GM18502 (cell line): ENCODE measurements around the gene SMCHD1.
A peak's percentile ranks its signal among the peaks of the same experiment; 100 is the strongest.

ENCODE experiments used
- ATAC-seq: cut with Tn5 transposase; IDR thresholded peaks from one replicate; pipeline ENCODE4 v1.9.1; 2021; ENCODE audit warnings: mild to moderate bottlenecking; ENCODE audit not compliant: unreplicated experiment, poor library complexity

SMCHD1 gene

DNA sequence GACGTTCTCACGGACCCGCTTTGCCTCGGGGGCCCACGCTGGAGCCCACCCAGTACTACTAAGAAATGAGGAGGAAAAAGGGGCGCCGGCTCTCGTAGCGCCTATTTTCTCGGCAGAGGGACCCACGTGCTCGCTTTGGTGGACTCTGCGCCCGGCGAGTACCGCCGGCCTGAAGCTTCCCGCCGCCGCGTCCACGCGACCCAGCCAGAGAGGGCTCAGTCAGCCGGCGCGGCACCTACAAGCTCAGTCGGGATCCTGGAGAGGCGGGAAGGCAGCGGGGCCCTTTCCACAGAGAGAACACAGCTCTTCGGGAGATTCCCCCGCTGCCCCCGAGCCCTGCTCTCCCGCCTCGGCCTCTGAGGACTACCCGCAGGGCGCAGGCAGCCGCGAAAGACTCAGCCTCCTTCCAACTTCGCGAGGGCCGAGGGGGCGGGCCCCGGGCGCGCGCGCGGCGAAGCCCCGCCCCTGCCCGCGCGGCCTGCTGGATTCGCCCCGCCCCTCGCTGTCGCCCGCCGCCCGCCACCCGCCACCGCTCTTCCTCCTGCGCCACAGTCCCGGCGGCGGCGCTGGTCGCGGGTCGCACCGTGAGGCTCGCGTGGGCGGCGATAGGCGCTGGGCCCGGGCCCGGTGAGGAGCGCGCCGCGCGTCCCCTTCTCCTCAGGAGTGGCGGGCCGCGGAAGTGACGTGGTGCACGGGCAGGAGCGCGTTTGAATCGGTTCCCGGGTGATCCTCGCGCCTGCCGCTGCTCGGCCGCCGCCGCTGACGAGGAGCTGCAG is at the start of gene SMCHD1:
Gene SMCHD1, plus strand, starts transcription at position 549 of the 776 bp plus-strand sequence. CDS start 350 bp downstream, outside the sequence.
- ATAC-seq = peak; percentile 68

DNA sequence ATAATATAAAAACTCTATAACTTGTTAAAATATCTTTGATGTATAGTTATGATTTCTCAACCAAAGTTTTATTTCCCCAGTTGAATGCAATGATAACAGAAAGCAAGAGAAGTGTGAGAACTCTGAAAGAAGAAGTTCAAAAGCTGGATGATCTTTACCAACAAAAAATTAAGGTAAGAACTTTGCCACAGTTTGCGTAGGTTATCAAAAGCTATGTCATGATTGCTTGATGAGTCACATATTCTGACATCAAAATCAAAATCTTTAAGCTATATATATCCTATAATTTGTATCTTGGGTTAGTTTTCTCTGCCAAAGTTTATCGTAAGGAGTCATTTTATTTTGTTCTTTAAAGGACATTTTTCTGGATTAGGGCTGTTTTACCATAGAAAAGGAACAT is 49.2 kb upstream of the SMCHD1 start:
- no peak for ATAC-seq

DNA sequence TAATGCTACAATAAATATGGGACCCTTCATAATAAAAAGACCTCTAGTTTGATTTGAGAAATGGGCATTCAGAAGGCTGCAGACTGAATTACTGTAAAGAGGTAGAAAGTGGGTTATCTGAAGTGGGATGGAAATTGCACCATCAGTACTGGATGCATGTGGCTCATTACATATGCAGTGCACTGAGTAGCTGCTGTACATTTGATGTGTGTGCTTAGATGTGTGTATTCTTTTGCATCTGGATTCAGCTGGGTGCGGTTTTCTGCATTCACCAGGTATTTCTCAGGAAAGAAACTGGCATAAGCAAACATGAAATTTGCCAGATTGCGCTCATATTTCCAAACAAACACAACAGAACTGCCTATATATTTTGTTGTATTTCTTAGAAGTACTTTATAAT is 45.9 kb upstream of the SMCHD1 start:
- ATAC-seq = no peak

DNA sequence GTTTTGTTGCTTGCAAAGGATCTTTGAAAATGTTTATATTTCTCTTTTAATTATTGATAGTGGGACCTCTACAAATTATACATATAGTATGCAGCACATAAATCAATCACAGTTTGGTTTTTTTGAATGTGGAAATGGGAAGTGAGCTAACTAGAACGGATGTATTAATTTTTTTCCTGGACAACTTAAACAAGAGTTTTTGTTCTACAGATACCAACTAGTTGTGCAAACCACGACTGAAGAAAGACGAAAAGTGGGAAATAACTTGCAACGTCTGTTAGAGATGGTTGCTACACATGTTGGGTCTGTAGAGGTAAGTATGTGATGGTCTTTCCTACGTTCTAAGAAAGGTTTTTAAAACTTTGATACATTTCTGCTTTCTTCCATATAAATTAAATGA is 45.0 kb upstream of the SMCHD1 start:
- no peak for ATAC-seq

DNA sequence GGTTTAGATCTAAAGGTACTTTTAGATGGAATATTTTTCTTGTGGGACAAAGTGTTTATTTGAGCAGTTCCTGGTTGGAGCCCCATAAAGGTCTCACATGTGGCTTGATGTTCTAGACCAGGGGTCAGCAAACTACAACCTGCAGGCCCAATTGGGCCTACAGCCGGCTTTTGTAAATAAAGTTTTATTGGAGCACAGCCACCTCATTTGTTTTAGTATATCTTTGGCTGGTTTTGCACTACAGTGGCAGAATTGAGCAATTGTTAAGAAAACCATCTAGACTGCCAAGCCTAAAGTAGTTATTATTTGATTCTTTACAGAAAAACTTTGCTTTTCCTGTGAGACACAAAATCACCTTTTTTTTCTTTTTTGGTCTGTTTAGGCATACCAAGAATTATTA is 42.5 kb upstream of the SMCHD1 start:
- ATAC-seq = no peak

DNA sequence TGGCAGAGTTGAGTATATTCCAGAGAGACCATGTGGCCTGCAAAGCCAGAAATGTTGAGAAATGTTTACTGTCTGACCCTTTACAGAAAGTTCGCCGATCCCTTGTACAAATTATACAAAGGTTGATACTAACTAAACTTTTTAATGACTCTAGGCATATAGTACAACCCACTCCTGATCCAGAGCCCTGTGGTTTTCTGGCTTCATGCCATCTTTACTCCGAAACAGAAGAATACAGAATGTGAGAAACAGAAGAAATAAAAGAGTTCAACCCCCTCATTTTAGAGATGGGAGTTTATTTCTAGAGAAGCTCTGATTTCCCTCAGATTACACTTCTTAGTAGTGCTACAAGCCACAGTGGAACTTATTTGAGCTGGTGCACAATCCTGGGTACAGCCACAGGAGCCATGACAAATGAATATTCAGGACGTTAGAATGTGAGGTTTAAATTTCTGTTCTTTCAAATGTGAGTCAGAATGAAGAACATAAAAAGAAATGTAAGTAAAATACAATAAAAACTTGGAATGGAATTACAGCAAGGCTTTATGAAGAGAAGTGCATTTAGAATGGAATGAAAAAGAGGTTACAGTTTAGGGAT is 38.0 kb upstream of the SMCHD1 start:
- ATAC-seq = no peak

DNA sequence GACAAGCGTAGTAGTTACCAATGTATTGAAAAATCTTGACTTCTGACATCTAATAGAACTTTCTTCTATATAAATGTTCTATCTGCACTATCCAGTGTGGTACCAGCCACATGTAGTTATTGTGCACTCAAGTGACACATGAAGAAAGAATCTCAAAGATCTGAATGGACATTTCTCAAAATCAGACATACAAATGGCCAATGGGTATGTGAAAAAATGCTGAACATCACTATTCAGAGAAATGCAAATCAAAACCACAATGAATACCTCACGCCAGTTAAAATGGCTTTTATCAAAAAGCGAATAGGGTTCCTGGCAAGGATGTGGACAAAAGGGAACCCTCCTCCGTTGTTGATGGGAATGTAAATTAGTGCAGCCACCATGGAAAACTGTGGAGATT is 37.5 kb upstream of the SMCHD1 start:
- ATAC-seq = no peak

DNA sequence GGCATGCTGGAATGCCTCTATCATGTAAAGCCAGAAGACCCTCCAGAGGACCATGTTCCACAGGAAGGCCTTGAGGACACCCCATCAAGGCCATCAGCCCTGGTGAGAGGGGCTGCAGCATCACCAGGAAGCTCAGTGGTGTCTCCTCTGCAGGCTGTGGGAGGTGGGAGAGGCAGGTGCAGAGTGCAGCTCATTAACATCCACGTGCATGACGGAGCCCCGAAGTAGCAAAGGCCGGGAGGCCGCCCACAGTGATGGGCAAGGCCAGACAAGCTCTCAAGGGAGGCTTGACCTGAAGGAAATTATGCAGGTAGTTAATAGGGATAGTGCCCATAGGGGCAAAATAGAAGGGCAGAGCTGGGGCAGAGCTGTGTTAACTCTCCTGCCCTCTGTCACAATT is 30.3 kb upstream of the SMCHD1 start:
- no peak for ATAC-seq

DNA sequence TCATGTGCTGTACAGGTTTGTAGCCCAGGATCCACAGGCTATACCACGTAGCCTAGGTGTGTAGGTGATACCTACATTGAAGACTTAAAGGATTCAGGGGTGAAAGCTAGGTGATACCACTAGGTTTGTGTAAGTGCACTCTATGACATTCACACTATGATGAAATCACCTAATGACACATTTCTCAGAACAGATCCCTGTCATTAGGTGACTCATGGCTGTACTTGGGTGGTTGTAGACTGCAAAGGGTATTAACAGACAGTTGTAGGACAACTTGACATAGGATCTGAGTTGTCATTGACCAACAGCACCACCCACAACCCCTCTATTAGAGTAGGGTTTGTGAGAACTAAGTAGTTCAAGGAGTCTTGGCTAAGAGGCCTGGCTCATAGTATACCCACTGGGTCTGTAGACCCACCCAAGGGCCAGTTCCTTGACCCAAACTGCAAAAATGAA is 27.7 kb upstream of the SMCHD1 start:
- ATAC-seq = no peak

DNA sequence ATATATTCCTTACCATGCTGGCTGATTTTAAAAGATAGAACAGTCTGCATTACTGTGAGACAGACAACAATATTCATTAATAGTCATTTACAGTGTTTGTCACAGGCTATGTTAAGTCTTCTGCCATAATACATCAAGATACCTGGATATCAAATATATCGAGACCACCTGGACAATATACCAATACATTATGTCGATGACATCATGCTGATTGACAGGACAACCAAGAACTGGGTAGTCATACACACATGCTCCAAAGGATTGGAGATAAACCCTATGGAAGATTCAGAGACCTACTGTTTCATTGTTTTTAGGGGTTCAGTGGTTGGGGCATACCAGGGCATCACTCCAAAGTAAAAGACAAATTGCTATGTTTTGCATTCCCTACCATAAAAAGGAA is 26.5 kb upstream of the SMCHD1 start:
- ATAC-seq = no peak

DNA sequence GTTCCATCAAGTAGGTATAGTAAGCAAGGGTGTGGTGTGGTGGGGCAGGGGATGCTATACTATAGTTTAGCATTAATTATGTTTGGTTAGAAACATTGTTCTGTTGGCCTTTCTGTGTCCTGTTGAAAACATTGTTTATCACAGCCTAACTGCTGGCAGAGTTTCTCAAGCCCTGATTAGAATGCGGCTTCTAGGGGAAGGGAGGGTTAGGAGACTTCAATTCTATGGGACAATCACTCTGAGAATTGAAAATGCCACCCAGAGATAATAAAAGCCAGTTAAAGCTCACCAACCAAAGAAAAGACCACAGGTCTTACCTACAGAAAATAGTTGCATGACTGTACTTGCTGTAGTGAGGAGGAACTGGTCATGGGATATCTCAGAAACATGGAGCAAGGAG is 19.9 kb upstream of the SMCHD1 start:
- no peak for ATAC-seq

DNA sequence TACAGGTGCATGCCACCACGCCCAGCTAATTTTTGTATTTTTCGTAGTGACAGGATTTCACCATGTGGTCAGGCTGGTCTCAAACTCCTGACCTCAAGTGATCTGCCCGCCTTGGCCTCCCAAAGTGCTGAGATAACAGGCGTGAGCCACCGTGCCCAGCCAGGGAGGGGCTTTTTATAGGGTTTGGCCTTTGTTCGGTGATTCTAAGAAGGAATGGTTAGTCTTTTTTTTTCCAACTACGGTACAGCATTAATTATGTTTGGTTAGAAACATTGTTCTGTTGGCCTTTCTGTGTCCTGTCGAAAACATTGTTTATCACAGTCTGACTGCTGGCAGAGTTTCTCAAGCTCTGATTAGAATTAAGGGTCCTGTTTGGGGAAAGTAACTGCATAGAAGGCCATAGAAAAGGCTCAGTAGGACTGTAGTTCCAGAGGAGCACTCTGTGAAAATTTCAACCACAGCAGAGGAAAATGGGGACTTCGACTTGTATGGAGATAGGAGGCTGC is 19.3 kb upstream of the SMCHD1 start:
- ATAC-seq = peak; percentile 20

DNA sequence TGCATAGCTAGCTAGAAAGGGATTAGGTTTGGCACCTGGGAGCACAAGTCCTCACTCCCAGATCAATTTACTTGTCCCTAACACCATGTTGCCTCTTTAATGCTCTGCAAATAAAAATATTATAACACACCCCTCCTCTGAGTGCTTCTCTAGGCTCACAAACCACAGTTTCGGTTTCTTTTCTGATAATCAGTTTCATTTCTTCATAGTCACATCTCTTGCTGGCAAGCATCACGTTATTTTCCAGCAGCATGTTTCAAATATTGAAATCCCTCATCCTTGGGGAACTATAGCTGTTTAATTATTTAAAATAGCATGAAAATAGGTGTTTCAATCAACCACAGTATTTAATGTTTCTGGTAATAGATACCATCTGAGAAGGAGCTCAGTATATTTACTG is 13.9 kb upstream of the SMCHD1 start:
- ATAC-seq = peak; percentile 72

DNA sequence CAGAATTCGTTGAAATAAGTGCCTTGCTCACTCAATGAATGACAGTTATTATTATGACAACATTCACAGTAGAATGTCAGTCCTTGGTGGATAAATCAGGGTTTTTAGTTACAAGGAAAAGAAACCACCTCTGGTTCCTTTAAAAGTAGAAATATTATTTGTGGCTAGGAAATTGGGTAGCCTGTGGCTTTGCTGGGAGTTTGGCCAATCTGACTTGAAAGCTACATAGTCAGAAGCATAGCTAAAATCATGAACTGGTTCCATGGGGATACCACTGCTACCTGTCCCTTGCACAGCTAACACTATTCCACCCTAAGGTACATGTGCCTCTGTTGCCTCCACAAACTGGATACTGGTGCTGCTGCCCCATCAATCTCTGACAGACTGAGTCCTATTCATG is 12.8 kb upstream of the SMCHD1 start:
- no peak for ATAC-seq

DNA sequence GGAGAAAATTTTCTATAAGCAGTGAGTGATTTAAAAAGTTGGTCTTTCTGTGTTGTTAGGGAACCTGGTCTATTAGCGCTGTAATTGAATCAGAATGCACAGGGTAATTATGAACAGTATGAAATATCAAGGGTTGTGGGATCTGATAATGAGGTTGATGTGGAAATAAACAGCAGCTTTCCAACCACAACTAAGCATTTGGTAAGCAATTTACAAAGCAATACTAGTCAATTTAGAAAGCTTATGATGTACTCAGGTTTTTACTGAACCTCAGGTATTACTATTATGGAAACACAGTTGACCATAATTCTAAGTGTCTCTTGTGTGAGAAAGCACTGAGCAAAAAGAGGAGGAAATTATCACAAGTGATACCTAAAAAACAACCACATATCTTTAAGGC is 11.0 kb upstream of the SMCHD1 start:
- ATAC-seq = no peak

DNA sequence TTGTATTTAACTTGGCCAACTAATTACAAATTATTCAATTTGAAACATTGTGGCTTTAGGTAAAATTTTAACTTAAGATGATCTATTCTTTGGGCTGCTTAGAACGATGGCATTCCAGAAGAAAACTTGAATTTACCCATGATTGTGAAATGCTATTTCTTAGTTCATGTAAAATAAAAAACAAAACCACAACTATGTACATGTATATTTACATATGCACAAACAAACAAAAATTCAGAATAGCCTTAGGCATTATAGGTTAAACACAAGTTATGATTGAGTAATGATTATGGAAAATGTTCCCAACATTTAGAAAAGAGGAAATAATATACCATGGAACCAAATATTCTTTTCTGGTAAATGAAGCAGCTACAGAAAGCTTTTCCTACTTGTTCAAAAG is 3.5 kb upstream of the SMCHD1 start:
- no peak for ATAC-seq

DNA sequence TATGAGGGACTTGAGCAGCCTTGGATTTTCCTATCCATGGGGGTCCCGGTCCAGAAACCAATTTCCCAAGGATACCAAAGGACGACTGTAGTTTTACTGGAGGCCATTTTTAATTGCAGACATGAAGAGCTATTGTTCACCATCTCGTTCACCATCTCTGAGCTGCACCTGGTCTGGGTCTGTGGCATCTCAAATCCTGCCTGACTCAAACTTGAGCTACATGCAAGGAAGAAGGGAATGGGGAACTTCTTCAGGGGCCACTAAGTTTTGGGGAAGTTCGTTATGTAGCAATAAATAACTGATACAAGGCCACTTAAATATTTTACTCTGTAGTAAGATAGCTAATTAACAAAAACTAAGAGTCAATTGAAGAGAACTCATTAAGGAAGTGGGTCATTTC is 2.1 kb upstream of the SMCHD1 start:
- ATAC-seq = no peak

DNA sequence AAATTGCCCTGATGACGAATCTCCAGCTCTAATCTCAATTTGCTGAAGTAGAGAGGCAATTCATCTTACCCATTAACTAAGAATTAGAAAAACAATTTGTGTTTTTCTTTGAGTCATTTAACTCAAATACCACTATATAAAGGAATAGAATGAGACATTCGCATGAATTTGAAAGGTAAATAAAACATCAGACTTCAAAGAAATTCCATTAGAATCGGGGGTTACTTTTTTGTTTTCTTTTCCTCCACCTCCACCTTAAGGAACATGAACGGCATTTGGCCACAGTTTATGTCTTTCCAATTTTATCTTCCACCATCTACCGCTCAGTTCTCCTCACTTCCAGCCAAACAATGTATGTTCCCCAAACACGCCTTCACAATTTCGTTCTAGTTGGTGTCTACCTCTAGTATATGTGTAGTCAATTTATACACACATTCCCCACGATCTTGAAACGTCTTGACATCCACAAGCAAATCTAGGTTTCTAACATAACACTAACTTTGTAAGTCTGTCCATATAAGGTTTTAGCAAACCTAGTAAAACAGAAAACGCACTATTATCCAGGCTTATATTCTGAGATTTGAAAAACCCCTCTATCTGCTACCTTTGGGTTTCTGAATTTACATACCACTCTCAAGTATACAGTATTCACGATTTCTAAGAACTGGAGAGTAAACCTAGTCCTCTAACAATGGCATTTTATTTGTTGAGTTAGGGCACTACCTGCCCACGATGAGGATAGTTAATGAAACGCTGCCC is 1.2 kb upstream of the SMCHD1 start:
- no peak for ATAC-seq

DNA sequence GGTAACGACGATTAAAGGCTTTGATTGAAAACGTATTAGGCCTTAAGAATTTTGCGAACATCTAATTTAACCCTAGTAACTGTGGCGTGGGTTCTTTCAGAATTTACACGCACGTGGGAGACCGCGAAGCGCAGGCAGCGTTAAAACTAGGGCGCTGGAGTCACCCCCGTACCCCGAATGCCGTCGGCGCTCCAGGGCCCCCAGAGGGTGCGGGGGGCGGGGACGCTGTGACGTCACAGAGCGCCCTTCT is 673 bp upstream of the SMCHD1 start:
- peak; percentile 45 for ATAC-seq

DNA sequence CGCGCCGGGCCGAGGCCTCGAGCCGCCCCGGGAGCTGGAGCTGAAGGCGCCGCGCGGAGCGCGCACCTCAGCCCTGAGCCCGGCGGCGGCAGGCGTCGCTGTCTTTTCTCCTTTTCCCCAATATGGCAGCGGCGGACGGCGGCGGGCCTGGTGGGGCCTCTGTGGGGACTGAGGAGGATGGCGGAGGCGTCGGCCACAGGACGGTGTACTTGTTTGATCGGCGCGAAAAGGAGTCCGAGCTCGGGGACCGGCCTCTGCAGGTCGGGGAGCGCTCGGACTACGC is 369 bp downstream of the SMCHD1 start:
- ATAC-seq = peak; percentile 24

DNA sequence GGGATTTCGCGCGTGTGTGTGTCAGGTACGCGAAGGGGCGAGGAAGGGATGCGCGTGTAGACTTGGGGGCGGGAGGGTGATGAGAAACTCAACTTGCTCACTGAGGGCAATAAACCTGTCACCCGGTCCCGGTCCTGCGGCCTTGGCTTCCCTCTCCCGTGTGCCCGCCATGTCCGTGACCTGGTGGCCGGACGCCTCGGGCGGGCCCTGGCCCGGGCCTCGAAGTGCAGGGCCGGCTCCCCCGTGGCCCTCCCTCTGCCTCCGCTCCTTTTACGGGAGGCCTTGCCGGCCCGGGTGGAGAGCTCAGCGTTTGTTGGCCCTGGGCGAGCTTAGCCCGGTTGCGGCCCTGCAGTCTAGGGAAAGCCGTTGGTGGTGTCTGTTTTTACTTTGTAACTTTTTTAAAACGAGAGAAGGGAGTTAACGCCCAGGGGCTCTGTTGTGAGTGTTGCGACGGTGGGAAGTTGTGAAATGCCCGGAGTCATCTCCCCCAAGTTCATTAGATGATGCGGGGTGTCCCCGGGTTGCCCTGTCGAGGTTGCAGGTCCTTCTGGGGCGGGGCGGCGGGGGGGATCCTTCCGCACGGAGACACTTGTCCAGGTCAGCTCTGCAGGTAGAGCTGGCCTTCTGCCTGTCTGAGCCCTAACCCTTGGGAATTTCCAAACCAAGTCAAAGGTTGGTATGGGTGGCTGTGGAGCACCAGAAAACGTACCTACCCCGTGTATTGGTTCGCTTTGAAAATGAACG is 883 bp downstream of the SMCHD1 start:
- peak; percentile 8 for ATAC-seq
